HS-5 (cell line): ENCODE results near the gene KRTAP5-10.
"Not testable (repeated sequence)": the region's sequence is repeated elsewhere in the genome, so short reads cannot be mapped to it uniquely, and the experiment has no call there.

Experiments used
- DNase-seq: peaks from one replicate; pipeline ENCODE4 v3.0.0-alpha.2; 2012; ENCODE audit warnings: low read depth

KRTAP5-10 gene

GRCh38 chr11:71611218-71611910 is 46.0 kb downstream of the KRTAP5-10 start:
- DNase-seq = not testable (repeated sequence)

DNA sequence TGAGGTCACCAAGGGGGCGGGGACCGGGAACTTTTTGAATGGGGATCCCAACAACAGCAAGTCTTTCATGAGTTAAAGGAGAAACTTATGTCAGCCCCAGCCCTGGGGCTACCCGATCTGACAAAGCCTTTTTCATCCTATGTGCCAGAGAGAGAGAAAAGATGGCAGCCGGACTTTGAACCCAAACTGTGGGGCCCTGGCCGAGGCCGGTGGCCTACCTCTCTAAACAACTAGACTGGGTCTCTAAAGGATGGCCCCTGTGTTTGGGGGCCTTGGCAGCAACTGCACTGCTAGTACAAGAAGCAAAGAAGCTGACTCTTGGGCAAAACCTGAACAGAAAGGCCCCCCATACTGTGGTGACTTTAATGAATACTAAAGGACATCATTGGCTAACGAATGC is 48.6 kb downstream of the KRTAP5-10 start:
- DNase-seq = not testable (repeated sequence)

- DNase-seq = not testable (repeated sequence)
Observed at GRCh38 chr11:71614366-71614917, 49.1 kb downstream of the KRTAP5-10 start.

DNA sequence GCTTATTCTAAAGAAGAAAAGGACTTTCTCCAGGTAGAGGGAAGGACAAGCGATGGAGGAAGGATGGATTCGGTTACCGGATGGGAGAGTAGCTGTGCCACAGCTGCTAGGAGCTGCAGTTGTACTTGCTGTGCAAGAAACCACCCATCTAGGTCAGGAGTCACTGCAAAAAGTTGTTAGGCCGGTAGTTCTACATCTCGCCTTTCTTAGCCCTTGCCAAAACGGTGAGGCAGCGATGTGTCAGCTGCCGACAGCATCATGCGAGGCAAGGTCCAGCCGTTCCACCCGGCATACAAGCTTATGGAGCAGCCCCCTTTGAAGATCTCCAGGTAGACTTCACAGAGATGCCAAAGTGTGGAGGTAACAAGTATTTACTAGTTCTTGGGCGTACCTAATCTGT is 49.6 kb downstream of the KRTAP5-10 start:
- not testable (repeated sequence) for DNase-seq
